Measurements from ENCODE around the gene JTB.
A peak's percentile ranks its signal among the peaks of the same experiment; 100 is the strongest.

JTB gene

GRCh38 chr1:153978274-153978909 lies 918 bp upstream of the JTB start:
- no peak for DNase-seq (ENCODE audit: low read depth)

- DNase-seq (ENCODE audit: low read depth): no peak
Observed at GRCh38 chr1:153976819-153977249, 640 bp downstream of the JTB start.

- no peak for DNase-seq (ENCODE audit: low read depth)
Observed at GRCh38 chr1:153973525-153973924, 3.9 kb downstream of the JTB start.

GRCh38 chr1:153973071-153973470 lies 4.4 kb downstream of the JTB start:
- no peak for DNase-seq (ENCODE audit: low read depth)

- no peak for DNase-seq (ENCODE audit: low read depth)
Observed at GRCh38 chr1:153970346-153970745, 7.1 kb downstream of the JTB start.

GRCh38 chr1:153968972-153969371 lies 8.5 kb downstream of the JTB start:
- DNase-seq (ENCODE audit: low read depth): no peak

GRCh38 chr1:153968408-153968807 lies 9.1 kb downstream of the JTB start:
- DNase-seq (ENCODE audit: low read depth): no peak

- DNase-seq (ENCODE audit: low read depth): no peak
Observed at GRCh38 chr1:153968000-153968363, 9.5 kb downstream of the JTB start.

- DNase-seq (ENCODE audit: low read depth): peak; percentile 67
Observed at GRCh38 chr1:153967107-153967999, 10.1 kb downstream of the JTB start, which contains the start of gene CREB3L4. CREB3L4 (plus strand) TSS chr1:153967902; CDS start chr1:153968526, 624 bp downstream.

- DNase-seq (ENCODE audit: low read depth): no peak
Observed at GRCh38 chr1:153963850-153964331, 13.6 kb downstream of the JTB start.

GRCh38 chr1:153963030-153963849 lies 14.2 kb downstream of the JTB start, which contains the start of gene SLC39A1:
SLC39A1 (minus strand) TSS chr1:153963537; CDS start chr1:153962715, 822 bp downstream.
- DNase-seq (ENCODE audit: low read depth): peak; percentile 87

GRCh38 chr1:153962088-153963029 lies 15.1 kb downstream of the JTB start:
- no peak for DNase-seq (ENCODE audit: low read depth)

- DNase-seq (ENCODE audit: low read depth): no peak
Observed at GRCh38 chr1:153961421-153961820, 16.1 kb downstream of the JTB start.

- no peak for DNase-seq (ENCODE audit: low read depth)
Observed at GRCh38 chr1:153960206-153960605, 17.3 kb downstream of the JTB start.

GRCh38 chr1:153959454-153959853 lies 18.0 kb downstream of the JTB start:
- DNase-seq (ENCODE audit: low read depth): no peak

- DNase-seq (ENCODE audit: low read depth): no peak
Observed at GRCh38 chr1:153958961-153959260, 18.6 kb downstream of the JTB start.

GRCh38 chr1:153958111-153958960 lies 19.1 kb downstream of the JTB start, which contains the start of gene CRTC2:
CRTC2 (minus strand) TSS chr1:153958612; CDS start chr1:153958497, 115 bp downstream.
- DNase-seq (ENCODE audit: low read depth): peak; percentile 92

GRCh38 chr1:153957744-153958110 lies 19.7 kb downstream of the JTB start:
- peak; percentile 14 for DNase-seq (ENCODE audit: low read depth)

- DNase-seq (ENCODE audit: low read depth): no peak
Observed at GRCh38 chr1:153956997-153957715, 20.3 kb downstream of the JTB start.

- no peak for DNase-seq (ENCODE audit: low read depth)
Observed at GRCh38 chr1:153954826-153955225, 22.6 kb downstream of the JTB start.

Measured in stimulated activated CD8-positive, alpha-beta memory T cell treated with anti-CD3 and anti-CD28 coated beads, Interleukin-12 subunit alpha, Interleukin-12 subunit beta, amount 100 ng/mL, for 4 hours (primary cell).